SK-N-SH treated with all-trans-retinoic acid at 6 μM for 48 hours (cell line): Measurements from ENCODE around the gene FAM216A.
"Not testable (repeated sequence)": the region's sequence is repeated elsewhere in the genome, so short reads cannot be mapped to it uniquely, and the experiment has no call there.

Experiments
- BACH2 ChIP-seq: fragments of 250-450 bp; sonication (Bioruptor Pico); IDR thresholded peaks from 2 replicates; pipeline ENCODE4 v1.9.0; 2021; ENCODE audit warnings: mild to moderate bottlenecking, borderline replicate concordance
- CSDC2 ChIP-seq: fragments of 250-450 bp; sonication (Bioruptor Pico); IDR thresholded peaks from 2 replicates; pipeline ENCODE4 v1.5.0; 2020; ENCODE audit warnings: mild to moderate bottlenecking, moderate library complexity
- OSR1 ChIP-seq: fragments of 250-450 bp; sonication (Bioruptor Pico); IDR thresholded peaks from 2 replicates; pipeline ENCODE4 v1.8.0; 2022; ENCODE audit warnings: moderate library complexity, mild to moderate bottlenecking, inconsistent platforms
- PATZ1 ChIP-seq: fragments of 250-450 bp; sonication (Bioruptor Pico); IDR thresholded peaks from 2 replicates; pipeline ENCODE4 v1.8.0; 2020; ENCODE audit warnings: mild to moderate bottlenecking, moderate library complexity, borderline replicate concordance
- PPARA ChIP-seq: fragments of 250-450 bp; sonication (Bioruptor Pico); IDR thresholded peaks from 2 replicates; pipeline ENCODE4 v1.5.0; 2020; ENCODE audit warnings: mild to moderate bottlenecking, borderline replicate concordance
- RARB ChIP-seq: fragments of 250-450 bp; sonication (Bioruptor Pico); IDR thresholded peaks from 2 replicates; pipeline ENCODE4 v1.8.0; 2021; ENCODE audit warnings: mild to moderate bottlenecking, moderate library complexity
- SNAI2 ChIP-seq: fragments of 250-450 bp; sonication (Bioruptor Pico); IDR thresholded peaks from 2 replicates; pipeline ENCODE4 v1.5.0; 2020; ENCODE audit warnings: mild to moderate bottlenecking, moderate library complexity
- TCF4 ChIP-seq: fragments of 250-450 bp; sonication (Bioruptor Pico); IDR thresholded peaks from 2 replicates; pipeline ENCODE4 v1.8.0; 2021; ENCODE audit warnings: mild to moderate bottlenecking, moderate library complexity, borderline replicate concordance
- ZFP3 ChIP-seq: fragments of 250-450 bp; sonication (Bioruptor Pico); IDR thresholded peaks from 2 replicates; pipeline ENCODE4 v1.5.0; 2020; ENCODE audit warnings: mild to moderate bottlenecking, moderate library complexity
- TF ChIP-seq, protein P1 (sequence below): fragments of 250-450 bp; sonication (Bioruptor Pico); IDR thresholded peaks from 2 replicates; pipeline ENCODE4 v1.8.0; 2021; ENCODE audit warnings: low read depth, mild to moderate bottlenecking, moderate library complexity, borderline replicate concordance

DNA sequence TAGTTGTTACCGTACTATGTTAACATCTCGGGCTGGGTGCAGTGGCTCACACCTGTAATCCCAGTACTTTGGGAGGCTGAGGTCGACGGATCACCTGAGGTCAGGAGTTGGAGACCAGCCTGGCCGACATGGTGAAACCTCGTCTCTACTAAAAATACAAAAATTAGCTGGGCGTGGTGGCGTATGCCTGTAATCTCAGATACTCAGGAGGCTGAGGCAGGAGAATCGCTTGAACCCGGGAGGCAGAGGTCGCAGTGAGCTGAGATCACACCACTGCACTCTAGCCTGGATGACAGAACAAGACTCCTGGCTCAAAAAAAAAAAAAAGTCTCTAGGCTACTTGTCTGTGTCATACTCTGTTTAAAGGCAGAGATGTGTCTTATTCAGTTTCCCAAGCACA lies 2.9 kb upstream of the FAM216A start:
- TF ChIP-seq, protein P1, sequence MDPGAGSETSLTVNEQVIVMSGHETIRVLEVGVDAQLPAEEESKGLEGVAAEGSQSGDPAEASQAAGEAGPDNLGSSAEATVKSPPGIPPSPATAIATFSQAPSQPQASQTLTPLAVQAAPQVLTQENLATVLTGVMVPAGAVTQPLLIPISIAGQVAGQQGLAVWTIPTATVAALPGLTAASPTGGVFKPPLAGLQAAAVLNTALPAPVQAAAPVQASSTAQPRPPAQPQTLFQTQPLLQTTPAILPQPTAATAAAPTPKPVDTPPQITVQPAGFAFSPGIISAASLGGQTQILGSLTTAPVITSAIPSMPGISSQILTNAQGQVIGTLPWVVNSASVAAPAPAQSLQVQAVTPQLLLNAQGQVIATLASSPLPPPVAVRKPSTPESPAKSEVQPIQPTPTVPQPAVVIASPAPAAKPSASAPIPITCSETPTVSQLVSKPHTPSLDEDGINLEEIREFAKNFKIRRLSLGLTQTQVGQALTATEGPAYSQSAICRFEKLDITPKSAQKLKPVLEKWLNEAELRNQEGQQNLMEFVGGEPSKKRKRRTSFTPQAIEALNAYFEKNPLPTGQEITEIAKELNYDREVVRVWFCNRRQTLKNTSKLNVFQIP (CRISPR knock-in tag): not testable (repeated sequence)
- not testable (repeated sequence) for TF ChIP-seq RARB (CRISPR knock-in tag); ZFP3 (CRISPR knock-in tag); SNAI2; OSR1; PATZ1; PPARA; BACH2 (CRISPR knock-in tag); TCF4 (CRISPR knock-in tag); CSDC2
